HG02870 (cell line): ENCODE measurements around the gene ADNP2.

ENCODE experiments used
- ATAC-seq: cut with Tn5 transposase; IDR thresholded peaks from one replicate; pipeline ENCODE4 v1.9.1; 2021; ENCODE audit warnings: mild to moderate bottlenecking, moderate library complexity; ENCODE audit not compliant: unreplicated experiment

The ADNP2 gene

GRCh38 chr18:80108739-80109675 lies at the start of gene ADNP2:
Gene ADNP2, plus strand, starts transcription at chr18:80109262. Its CDS starts 8,281 bp downstream, at chr18:80117543.
- peak; percentile 67 for ATAC-seq

DNA sequence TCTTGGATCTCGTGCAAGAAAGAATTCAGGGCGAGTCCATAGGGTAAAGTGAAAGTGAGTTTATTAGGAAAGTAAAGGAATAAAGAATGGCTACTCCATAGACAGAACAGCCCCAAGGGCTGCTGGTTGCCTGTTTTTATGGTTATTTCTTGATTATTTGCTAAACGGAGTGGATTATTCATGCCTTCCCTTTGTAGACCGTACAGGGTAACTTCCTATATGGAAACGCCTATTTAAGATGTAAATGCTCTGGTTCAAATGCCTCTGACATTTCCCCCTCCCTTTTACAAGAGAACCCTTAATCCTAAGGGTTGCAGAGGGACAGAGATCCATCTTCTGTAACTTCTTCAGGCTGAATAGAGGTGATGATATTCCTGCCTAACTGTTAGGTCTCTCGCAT lies 49.1 kb upstream of the ADNP2 start:
- no peak for ATAC-seq

- ATAC-seq, result no peak
These were observed 43.4 kb upstream of the ADNP2 start for GRCh38 chr18:80065705-80066104.

- no peak for ATAC-seq
These were observed 41.7 kb upstream of the ADNP2 start for GRCh38 chr18:80067321-80067720.

DNA sequence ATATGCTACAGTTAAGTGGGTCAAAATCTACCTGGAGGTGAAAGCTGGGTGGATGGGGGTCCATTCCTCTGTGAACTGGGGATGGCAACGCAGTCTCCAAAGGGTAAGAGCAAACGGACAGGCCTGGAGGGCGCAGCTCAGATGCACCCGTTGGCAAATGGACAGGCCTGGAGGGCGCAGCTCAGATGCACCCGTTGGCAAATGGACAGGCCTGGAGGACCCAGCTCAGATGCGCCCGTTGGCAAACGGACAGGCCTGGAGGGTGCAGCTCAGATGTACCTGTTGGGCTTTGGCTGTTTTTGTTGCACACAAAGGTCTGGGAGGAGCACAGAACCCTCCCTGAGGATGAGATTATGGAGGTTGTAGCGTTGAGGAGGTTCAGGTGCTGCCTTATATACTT lies 41.2 kb upstream of the ADNP2 start:
- ATAC-seq, result no peak

GRCh38 chr18:80068571-80069272 lies 40.3 kb upstream of the ADNP2 start:
- ATAC-seq, result no peak

- no peak for ATAC-seq
These were observed 38.2 kb upstream of the ADNP2 start for GRCh38 chr18:80070825-80071224.

DNA sequence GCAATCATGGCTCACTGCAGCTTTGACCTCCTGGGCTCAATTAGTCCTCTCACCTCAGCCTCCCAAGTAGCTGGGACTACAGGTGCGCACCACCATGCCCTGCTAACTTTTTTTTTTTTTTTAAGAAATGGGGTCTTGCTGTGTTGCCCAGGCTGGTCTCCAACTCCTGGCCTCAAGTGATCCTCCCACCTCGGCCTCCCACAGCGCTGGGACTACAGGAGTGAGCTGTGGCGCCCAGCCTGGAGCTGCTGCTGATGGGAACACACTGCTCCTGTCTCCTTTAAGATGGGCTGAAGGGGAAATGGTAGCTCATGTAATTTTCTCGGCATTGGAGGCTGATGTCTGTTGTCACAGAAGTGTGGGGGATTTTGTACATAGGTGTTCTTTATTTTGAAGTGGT lies 34.9 kb upstream of the ADNP2 start:
- no peak for ATAC-seq

GRCh38 chr18:80074697-80075096 lies 34.4 kb upstream of the ADNP2 start:
- no peak for ATAC-seq

- ATAC-seq, result no peak
These were observed 33.1 kb upstream of the ADNP2 start for GRCh38 chr18:80075940-80076339.

DNA sequence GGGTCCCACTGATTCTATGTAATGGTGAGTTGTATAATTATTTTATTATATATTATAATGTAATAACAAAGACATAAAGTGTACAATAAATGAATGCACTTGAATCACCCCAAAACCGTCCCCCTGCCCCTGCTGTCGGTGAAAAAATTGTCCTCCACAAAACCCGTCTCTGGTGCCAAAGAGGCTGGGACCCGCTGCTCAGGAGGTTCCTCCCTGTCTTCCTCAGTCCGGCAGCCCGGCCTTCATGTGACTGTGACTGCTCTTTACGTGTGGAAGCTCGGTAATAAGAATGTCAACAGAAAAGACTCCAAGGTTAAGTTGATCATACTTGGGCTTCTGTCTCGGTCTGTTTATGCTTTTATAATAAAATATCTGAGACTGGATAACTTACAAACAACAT lies 32.7 kb upstream of the ADNP2 start:
- no peak for ATAC-seq

- ATAC-seq, result no peak
These were observed 31.2 kb upstream of the ADNP2 start for GRCh38 chr18:80077873-80078272.

DNA sequence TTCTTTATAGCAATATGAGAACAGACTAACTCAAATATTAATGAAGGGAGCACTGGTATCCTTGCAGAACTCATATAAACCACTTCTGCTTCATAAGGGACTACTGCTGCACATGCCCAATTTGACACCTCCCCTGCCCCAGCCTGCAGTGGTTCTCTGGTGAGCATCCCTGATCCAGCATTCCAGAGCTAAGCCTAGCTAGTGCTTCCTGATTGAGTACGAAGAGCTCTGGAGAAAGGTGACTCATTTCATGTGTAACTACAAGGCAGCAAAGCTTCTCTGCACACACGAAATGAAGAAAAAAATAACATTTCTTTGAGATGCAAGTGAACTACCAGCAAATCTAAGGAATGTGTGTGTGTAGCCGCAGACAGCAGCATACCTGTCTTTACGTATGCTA lies 22.8 kb upstream of the ADNP2 start:
- ATAC-seq, result no peak

DNA sequence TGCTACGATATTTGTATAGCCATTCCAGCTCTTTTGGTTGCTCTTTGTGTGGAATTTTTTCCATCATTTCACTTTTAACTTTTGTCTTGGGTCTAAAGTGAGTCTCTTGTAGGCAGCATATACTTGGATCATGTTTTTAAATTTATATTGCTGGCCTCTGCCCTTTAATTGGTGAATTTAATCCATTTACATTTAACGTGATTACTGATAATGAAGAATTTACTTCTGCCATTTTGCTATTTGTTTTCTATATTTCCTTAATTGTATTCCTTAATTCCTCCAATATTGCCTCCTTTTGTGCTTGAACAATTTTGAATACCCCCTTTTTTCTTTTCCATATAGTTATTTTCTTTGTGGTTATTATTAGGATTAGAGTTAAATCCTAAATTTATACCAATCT lies 21.0 kb upstream of the ADNP2 start:
- ATAC-seq, result no peak

DNA sequence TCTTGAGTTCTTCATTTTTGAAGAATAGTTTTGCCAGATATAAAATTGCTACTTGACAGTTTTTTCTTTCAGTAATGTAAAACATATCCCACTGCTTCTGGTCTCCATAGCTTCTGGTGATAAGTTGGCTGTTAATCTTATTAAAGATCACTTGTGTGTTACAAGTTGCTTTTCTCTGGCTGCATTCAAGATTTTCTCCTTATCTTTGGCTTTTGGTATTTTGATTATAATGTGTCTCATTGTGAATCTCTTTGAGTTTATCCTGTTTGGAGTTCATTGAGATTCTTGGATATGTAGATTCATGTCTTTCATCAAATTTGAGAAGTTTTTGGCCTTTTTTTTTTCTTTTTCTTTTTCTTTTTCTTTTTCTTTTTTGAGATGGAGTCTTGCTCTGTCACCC lies 20.2 kb upstream of the ADNP2 start:
- ATAC-seq, result no peak

DNA sequence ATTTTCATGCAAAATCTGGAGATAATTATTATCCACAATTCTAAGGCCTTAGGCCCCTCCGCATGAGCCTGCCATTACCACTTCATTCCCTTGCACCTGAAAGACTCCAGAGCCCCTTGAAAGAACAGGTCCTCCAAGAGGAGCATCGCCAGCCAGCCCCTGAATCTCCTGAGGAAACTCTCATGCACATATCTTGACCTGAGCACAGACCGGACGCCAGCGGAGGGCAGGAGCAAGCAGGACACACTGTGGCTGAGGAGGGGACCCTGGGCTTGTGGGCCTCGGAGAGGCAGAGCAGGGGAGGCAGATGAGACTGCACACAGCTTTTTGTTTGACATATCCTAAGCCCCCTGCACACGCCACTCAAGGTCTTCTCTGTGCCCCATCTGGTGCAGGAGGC lies 13.6 kb upstream of the ADNP2 start:
- no peak for ATAC-seq

DNA sequence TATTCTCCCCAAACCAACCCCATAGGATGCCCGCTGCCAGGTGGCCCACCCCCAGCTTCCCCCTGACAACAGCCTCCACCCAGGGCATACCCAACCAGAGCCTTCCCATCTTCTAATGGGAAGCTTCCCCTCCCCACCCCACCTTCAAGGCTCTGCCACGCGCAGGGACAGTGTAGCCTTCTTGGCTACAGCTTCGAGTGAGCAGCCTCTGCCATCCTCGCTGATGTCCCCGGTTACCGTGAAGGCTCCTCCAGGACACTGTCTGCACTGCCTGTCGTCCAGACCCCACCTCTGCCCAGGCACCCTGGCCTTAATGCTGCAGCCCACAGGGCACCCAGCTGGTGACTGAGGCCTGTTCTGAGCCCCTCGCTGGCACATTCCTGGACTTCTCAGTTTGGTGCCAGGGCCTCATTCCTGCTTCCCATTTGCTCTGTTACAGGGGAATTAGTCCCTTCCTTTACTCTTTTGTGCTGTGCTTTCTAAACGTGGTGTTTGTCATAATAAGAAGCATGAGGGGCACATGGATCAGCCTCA lies 13.0 kb upstream of the ADNP2 start:
- ATAC-seq, result no peak

GRCh38 chr18:80097201-80097600 lies 11.9 kb upstream of the ADNP2 start:
- ATAC-seq, result no peak

DNA sequence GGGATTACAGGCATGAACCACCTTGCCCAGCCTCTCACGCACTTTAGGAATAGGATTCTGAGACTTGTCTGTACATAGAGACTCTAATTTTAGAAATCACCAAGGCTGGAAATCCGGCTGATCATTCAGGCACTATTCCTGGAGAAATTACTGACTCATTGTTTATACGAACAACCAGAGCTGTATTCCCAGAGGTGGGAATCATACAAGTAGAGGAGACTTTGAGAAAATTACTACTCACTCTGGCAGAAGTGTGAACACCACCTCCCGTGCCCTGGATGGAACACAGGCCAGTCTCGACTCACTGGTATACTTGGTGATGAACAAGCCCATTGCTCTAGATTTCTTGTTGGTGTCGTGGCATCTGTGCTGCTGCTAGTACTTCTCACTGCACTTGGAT lies 5.8 kb upstream of the ADNP2 start:
- ATAC-seq, result no peak

DNA sequence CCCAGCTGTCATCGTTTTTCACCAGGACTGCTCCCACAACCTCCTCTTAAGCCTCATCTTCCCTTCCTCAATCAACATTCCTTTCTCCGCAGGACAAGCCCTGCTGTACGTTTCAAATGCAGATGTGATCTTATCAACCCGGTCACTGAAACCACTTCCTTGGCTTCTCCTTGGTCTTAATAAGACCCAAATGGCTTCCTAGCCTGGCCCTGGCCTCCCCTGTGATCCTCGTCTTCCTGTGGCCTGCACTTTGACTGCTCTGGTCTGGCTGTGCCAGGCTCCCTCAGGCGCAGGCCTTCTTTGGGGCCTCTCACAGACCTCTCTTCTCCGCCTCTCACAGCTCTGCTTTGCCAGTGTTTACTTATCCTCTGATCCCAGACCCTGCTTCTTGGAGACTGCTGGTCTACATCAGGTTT lies 4.7 kb upstream of the ADNP2 start:
- no peak for ATAC-seq

DNA sequence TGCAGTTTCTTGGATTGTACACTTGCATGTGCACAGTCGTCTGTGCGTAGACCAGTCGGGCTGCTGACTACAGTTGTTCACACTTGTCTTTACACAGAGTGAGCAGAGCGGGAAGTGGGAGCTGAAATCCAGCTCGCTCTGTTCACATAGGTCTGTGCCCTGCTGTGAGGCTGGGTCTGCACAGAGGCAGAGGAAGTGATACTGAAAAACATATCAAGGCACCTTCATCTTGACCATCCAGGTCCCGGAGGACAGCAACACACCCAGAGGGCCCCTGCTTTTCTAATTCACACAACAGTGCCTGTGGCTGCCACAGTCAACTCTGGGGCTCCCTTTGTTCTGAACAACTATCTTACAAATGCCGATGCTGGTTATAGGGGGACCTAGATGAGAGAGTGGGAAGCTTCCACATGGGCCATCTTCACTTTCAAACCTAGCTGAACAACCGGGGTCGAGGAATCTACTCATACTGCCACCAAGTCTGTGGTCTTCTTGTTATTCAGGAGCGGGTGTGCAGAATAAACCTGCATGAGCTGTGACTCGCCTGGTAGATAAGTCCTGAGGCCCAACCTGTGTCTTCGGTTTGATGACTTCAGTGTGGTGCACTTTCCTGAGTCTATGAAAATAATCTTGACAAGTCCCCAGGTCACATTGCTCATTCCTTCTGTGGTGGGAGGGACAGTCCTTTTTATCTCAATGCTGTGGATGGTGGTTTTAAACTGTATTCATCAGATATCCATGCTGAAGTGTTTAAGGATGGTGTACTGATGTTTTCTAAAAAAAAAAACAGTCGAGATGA lies 3.5 kb upstream of the ADNP2 start:
- peak; percentile 49 for ATAC-seq
